ENCODE data around the gene DPEP1. TPM values are rescaled to one million over a fixed set of nuclear protein-coding genes. Genes with fewer than 3 reads are reported as not detected.
"Not testable (repeated sequence)": the region's sequence is repeated elsewhere in the genome, so short reads cannot be mapped to it uniquely, and the experiment has no call there.

DPEP1 gene
- total RNA-seq, 1 donor from 2014 or later, result 2.4 TPM

GRCh38 chr16:89670496-89671431, 57.3 kb downstream of the DPEP1 start:
- FAIRE-seq, result no peak
- DNase-seq (ENCODE audit: low spot score in 2 of 2), result no peak

- not testable (repeated sequence) for DNase-seq (ENCODE audit: low spot score in 2 of 2); FAIRE-seq
These were observed 58.1 kb downstream of the DPEP1 start for GRCh38 chr16:89671565-89671964.

- no peak for FAIRE-seq
These were observed 58.9 kb downstream of the DPEP1 start for GRCh38 chr16:89672177-89672941.

GRCh38 chr16:89678258-89678657, 64.8 kb downstream of the DPEP1 start:
- DNase-seq (ENCODE audit: low spot score in 2 of 2), result no peak
- FAIRE-seq, result no peak

More at GRCh38 chr16:89672177-89672941, 58.9 kb downstream of the DPEP1 start:
- no peak for DNase-seq (ENCODE audit: low spot score in 2 of 2)

GRCh38 chr16:89685916-89686315, 72.5 kb downstream of the DPEP1 start:
- no peak for FAIRE-seq
- no peak for DNase-seq (ENCODE audit: low spot score in 2 of 2)

- DNase-seq (ENCODE audit: low spot score in 2 of 2) (peak; percentile 96 to 97), FAIRE-seq (no peak)
These were observed 73.2 kb downstream of the DPEP1 start, which contains the start of gene CDK10 for GRCh38 chr16:89686520-89687091. Gene CDK10, plus strand, starts transcription at chr16:89686689. Its CDS starts 22 bp downstream, at chr16:89686711.

- FAIRE-seq (no peak), DNase-seq (ENCODE audit: low spot score in 2 of 2) (peak; percentile 42)
These were observed 73.9 kb downstream of the DPEP1 start for GRCh38 chr16:89687092-89687940.

Other genes with a start within 250 kb of the DPEP1 start
- gene ANKRD11, start 123.1 kb upstream of the DPEP1 start, total RNA-seq, result 27.7 TPM
- gene SPG7, start 105.2 kb upstream of the DPEP1 start, total RNA-seq, result 84.8 TPM
- 1,545 TPM for gene RPL13, start 53.0 kb upstream of the DPEP1 start, total RNA-seq
- gene CPNE7, start 37.9 kb upstream of the DPEP1 start, total RNA-seq, result 15.1 TPM
- gene CHMP1A, start 44.1 kb downstream of the DPEP1 start, total RNA-seq, result 81.9 TPM
- 7.7 TPM for gene SPATA33, start 44.2 kb downstream of the DPEP1 start, total RNA-seq
- gene CDK10, start 73.0 kb downstream of the DPEP1 start, total RNA-seq, result 30.6 TPM
- gene SPATA2L, start 88.1 kb downstream of the DPEP1 start, total RNA-seq, result 20.0 TPM
- gene VPS9D1, start 107.3 kb downstream of the DPEP1 start, total RNA-seq, result 7.7 TPM
- 11.8 TPM for gene ZNF276, start 107.9 kb downstream of the DPEP1 start, total RNA-seq
- gene FANCA, start 203.0 kb downstream of the DPEP1 start, total RNA-seq, result 8.2 TPM
- gene SPIRE2, start 214.8 kb downstream of the DPEP1 start, total RNA-seq, result 14.7 TPM

Measured in frontal cortex (tissue), 4 donors.